Keratinocyte (primary cell): ENCODE measurements around the gene GLOD5. TPM values are rescaled to one million over a fixed set of nuclear protein-coding genes. Genes with fewer than 3 reads are reported as not detected.

Experiments
- DNase-seq: peaks from one replicate; pipeline ENCODE4 v3.0.0-alpha.2; 2011; ENCODE audit warnings: low read depth, missing footprints, low spot score
- FAIRE-seq: peaks from 2 replicates; lab custom pipeline; 2011; peaks lifted over from hg19 to GRCh38; lab: Jason Lieb, UNC
- H2AFZ ChIP-seq: 2 replicates; pipeline ENCODE4 v1.6.0; 2012; ENCODE audit warnings: low read length, control low read depth, inconsistent platforms; ENCODE audit not compliant: control insufficient read depth
- H3K27ac ChIP-seq: 2 replicates; pipeline ENCODE4 v1.5.1; 2011; ENCODE audit warnings: low read length; ENCODE audit not compliant: control insufficient read depth, insufficient read depth
- H3K27me3 ChIP-seq: 3 replicates; pipeline ENCODE4 v1.6.0; 2011; ENCODE audit warnings: low read length; ENCODE audit not compliant: control insufficient read depth, insufficient read depth; ENCODE audit errors: extremely low read depth
- H3K36me3 ChIP-seq, 2 experiments: 2 replicates in 1 of 2; 3 replicates in 1 of 2; pipeline ENCODE4 v1.5.1; 2011; ENCODE audit warnings: low read length in 2 of 2, mild to moderate bottlenecking in 1 of 2; ENCODE audit not compliant: control insufficient read depth in 2 of 2, insufficient read depth in 2 of 2; ENCODE audit errors: extremely low read depth in 1 of 2
- H3K4me1 ChIP-seq: 3 replicates; pipeline ENCODE4 v1.5.1; 2011; ENCODE audit warnings: low read length; ENCODE audit not compliant: control insufficient read depth, insufficient read depth; ENCODE audit errors: extremely low read depth
- H3K4me2 ChIP-seq: 3 replicates; pipeline ENCODE4 v1.6.0; 2011; ENCODE audit warnings: low read depth, low read length; ENCODE audit not compliant: control insufficient read depth, insufficient read depth; ENCODE audit errors: extremely low read depth
- H3K4me3 ChIP-seq, 3 experiments: fragments of 200-600 bp in 1 of 3; sonication (generic) in 1 of 3; 2 replicates in 2 of 3; 3 replicates in 1 of 3; pipeline ENCODE4 v1.5.1; 2011 to 2016; ENCODE audit warnings: low read length in 3 of 3, mild to moderate bottlenecking in 3 of 3, control low read depth in 2 of 3, inconsistent platforms in 1 of 3, low read depth in 1 of 3, mixed read lengths in 1 of 3, mixed run types in 1 of 3, moderate library complexity in 1 of 3; ENCODE audit not compliant: control insufficient read depth in 2 of 3, insufficient read depth in 2 of 3; ENCODE audit errors: extremely low read depth in 1 of 3
- H3K79me2 ChIP-seq: 2 replicates; pipeline ENCODE4 v1.6.0; 2012; ENCODE audit warnings: low read length; ENCODE audit not compliant: control insufficient read depth, insufficient read depth
- H3K9ac ChIP-seq: 3 replicates; pipeline ENCODE4 v1.6.0; 2011; ENCODE audit warnings: low read length; ENCODE audit not compliant: control insufficient read depth, insufficient read depth; ENCODE audit errors: extremely low read depth
- H3K9me1 ChIP-seq: 3 replicates; pipeline ENCODE4 v1.6.0; 2011; ENCODE audit warnings: low read length; ENCODE audit not compliant: control insufficient read depth, insufficient read depth; ENCODE audit errors: extremely low read depth
- H3K9me3 ChIP-seq: 2 replicates; pipeline ENCODE4 v1.5.1; 2012; ENCODE audit warnings: low read depth, low read length; ENCODE audit not compliant: control insufficient read depth
- H4K20me1 ChIP-seq: 3 replicates; pipeline ENCODE4 v1.6.0; 2011; ENCODE audit warnings: low read length; ENCODE audit not compliant: control insufficient read depth, insufficient read depth; ENCODE audit errors: extremely low read depth
- CTCF ChIP-seq, 3 experiments: IDR thresholded peaks in 1 of 3; conservative IDR thresholded peaks in 1 of 3; optimal IDR thresholded peaks in 1 of 3; 2 replicates in 2 of 3; 3 replicates in 1 of 3; pipeline versions ENCODE3 to v1.5.1; 2011; ENCODE audit warnings: low read length in 3 of 3, mild to moderate bottlenecking in 3 of 3, moderate library complexity in 2 of 3, control low read depth in 1 of 3, inconsistent platforms in 1 of 3; ENCODE audit not compliant: insufficient read depth in 2 of 3; ENCODE audit errors: extremely low read depth in 1 of 3
- EZH2 ChIP-seq: IDR thresholded peaks from one replicate; pipeline ENCODE4 v1.6.1; 2012; ENCODE audit warnings: inconsistent platforms, mild to moderate bottlenecking, low read length, moderate library complexity
- dilution Hi-C: fragments of 300-500 bp; cut with MboI; formaldehyde crosslinking; loops from one replicate; pipeline ENCODE4 v1.7.0; 2020; ENCODE audit warnings: low sequenced_read_pairs; ENCODE audit not compliant: extremely low pct_ligation_motif_present
- polyA plus RNA-seq, 5 experiments: library from polyadenylated mRNA; depleted of rRNA in 3 of 5; stranded (reverse) in 3 of 5; stranded (forward) in 1 of 5; unstranded in 1 of 5; fragments of >200 nt; gene quantifications; 1 replicate in 1 of 5; 2 replicates in 3 of 5; 3 replicates in 1 of 5; pipeline versions ENCODE4 v1.2.1 to v1.2.3, GENCODE V29; 2011 to 2012; ENCODE audit warnings: missing spikeins in 2 of 5, low read depth in 1 of 5, low replicate concordance in 1 of 5

GLOD5 gene
- polyA plus RNA-seq, 1 donor (not counting 4 experiments of a cell fraction or from before 2014, with no cell fraction given) = not detected

GRCh38 chrX:48789366-48790220 is 28.0 kb downstream of the GLOD5 start:
- no peak for TF ChIP-seq EZH2
- H3K27ac ChIP-seq = no peak overlapping the region
- no peak overlapping the region for H3K4me2 ChIP-seq
- H3K27me3 ChIP-seq = peaks cover 9% of the 10 kb centered on the region
- no peaks in the 10 kb centered on the region for H3K9me3 ChIP-seq
- no peaks in the 10 kb centered on the region for H3K79me2 ChIP-seq
- H4K20me1 ChIP-seq = no peaks in the 10 kb centered on the region
- H3K9me1 ChIP-seq = no peaks in the 10 kb centered on the region
- dilution Hi-C loops = no loop called here
- FAIRE-seq (no peak), DNase-seq (no peak)
- no peak overlapping the region for H3K4me3 ChIP-seq
- H2AFZ ChIP-seq = no peak overlapping the region
- H3K36me3 ChIP-seq = no peaks in the 10 kb centered on the region
- H3K9ac ChIP-seq = no peak overlapping the region
- no peaks in the 10 kb centered on the region for H3K4me1 ChIP-seq

GRCh38 chrX:48790477-48790876 is 28.9 kb downstream of the GLOD5 start:
- Histone ChIP-seq H3K4me1 (no peaks in the 10 kb centered on the region), H3K4me2 (no peak overlapping the region), H2AFZ (no peak overlapping the region), H3K4me3 (no peak overlapping the region), H3K9me3 (no peaks in the 10 kb centered on the region), H3K36me3 (no peaks in the 10 kb centered on the region), H3K79me2 (no peaks in the 10 kb centered on the region), H3K9ac (no peak overlapping the region), H3K9me1 (no peaks in the 10 kb centered on the region), H4K20me1 (no peaks in the 10 kb centered on the region), H3K27ac (no peak overlapping the region), H3K27me3 (peaks cover 9% of the 10 kb centered on the region)
- FAIRE-seq (no peak), DNase-seq (no peak)
- dilution Hi-C loops = no loop called here
- no peak for TF ChIP-seq EZH2
- TF ChIP-seq CTCF (optimal IDR thresholded peaks at IDR 0.05 in 1 of 3, IDR thresholded peaks at IDR 0.05 in 1 of 3, conservative IDR thresholded peaks at IDR 0.05 in 1 of 3; ENCODE audit: extremely low read depth in 1 of 3, insufficient read depth in 2 of 3, low read length in 3 of 3) = no peak
